HG02970 (cell line): ENCODE measurements around the gene SLC39A11.

ENCODE experiments used
- ATAC-seq: cut with Tn5 transposase; IDR thresholded peaks from one replicate; pipeline ENCODE4 v1.9.1; 2021; ENCODE audit warnings: mild to moderate bottlenecking, moderate library complexity, moderate number of reproducible peaks; ENCODE audit not compliant: unreplicated experiment, low FRiP score

SLC39A11 gene

DNA sequence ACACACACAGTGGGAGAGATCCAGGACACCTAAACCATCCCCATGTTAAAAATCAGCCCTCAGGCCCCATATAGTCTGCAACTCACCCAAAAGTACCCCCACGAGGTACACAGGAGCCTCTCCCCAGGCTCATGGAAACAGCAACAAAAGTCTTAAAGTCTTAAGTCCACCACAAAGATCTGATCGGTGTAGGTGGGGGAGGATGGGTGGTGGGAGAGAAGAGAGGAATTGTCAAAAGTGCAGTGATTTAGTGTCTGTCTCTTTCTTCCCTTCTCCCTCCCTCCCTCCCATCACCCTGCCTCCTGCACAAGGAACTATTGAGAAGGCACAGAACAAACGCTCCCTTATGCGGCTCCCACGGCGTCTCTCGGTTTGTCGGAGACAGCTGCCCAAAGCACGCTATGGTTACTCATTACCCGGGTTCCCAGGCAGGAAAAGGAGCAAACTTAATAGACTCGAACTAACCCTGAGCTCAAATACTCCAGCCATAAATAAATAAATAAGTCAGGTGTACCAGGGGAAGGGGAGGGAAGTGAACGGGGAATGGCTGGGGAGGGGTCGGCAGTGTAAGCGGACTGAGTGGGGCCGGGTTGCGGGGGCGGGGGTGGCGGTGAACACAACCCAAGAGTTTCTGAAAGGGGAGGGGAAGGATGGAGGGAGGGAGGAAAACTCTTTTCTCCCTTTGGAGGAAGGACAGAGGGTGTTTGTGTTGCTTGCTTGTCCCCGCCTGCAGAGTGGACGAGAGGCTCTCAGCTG, 477.4 kb downstream of the SLC39A11 start:
- ATAC-seq = no peak

DNA sequence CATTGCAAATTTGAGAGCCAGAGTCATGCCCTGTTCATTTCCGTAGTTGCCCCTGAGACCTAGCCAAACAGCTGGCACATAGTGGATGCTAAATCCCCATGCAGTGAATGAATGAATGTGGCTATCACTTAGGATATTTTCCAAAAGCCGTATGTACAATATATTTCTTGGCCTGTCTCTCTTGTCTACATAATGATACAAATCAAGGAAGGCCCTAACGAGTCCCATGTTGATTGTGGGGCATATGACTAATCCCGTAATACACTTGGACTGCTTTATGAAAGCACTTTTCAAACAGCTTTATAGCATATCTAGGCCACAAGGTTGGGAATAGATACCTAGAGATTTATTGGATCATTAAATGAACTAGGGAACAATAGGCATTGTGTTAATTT, 478.0 kb downstream of the SLC39A11 start:
- ATAC-seq = no peak

- ATAC-seq = no peak
Observed at GRCh38 chr17:72613806-72614292, 478.6 kb downstream of the SLC39A11 start.

DNA sequence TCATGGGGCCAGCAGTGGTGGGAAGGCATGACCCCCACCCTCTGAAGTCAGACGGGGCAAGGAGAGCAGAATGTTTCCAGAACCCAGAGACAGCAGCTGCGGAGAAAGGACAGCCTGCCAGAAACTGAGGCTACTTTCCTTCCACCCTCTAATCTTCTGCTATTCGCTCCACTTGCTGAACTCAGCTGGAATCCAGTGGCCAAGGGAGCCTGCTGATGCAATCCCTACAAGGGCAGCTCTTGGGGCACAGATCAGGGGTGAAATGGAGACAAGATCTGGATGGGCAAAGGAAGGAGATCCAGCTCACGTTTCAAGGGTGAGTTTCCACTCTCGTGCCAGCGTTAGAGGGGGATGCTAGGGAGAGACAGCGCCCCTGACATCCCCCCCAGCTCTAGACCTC, 479.1 kb downstream of the SLC39A11 start:
- no peak for ATAC-seq

DNA sequence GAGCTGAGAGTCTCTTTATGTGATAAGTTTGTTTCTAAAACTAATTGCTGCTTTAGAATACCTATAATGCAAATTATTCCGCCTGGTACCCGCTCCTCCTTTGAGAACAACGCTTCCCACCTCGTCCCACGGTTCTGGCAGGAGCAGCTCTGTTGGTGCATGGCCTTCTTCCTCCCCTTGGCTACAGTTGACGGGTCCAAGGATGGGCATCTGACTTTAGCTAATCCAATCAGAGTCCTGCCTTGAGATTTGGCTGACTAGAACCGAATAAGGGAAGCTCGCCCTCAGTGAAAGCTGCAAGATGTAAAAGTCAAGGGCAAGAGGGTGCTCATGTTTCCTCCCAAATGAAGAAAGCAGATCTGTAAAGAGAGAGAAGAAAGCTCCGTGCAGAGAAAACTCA, 481.3 kb downstream of the SLC39A11 start:
- ATAC-seq = no peak

GRCh38 chr17:72609501-72609900, 483.0 kb downstream of the SLC39A11 start:
- ATAC-seq = no peak

DNA sequence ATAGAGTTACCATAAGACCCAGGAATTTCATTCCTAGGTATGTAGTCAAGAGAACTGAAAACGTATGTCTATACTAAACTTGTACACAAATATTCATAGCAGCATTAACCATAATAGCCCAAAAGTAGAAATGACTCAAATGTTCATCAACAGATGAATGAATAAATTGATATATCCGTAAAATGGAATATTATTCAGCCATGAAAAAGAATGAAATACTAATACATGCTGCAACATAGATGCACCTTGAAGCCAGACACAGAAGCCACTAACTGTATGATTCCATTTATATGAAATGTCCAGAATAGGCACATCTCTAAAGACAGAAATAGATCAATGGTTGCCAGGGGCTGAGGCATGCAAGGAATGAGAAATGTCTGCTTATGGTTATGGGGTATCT, 484.1 kb downstream of the SLC39A11 start:
- ATAC-seq = no peak

DNA sequence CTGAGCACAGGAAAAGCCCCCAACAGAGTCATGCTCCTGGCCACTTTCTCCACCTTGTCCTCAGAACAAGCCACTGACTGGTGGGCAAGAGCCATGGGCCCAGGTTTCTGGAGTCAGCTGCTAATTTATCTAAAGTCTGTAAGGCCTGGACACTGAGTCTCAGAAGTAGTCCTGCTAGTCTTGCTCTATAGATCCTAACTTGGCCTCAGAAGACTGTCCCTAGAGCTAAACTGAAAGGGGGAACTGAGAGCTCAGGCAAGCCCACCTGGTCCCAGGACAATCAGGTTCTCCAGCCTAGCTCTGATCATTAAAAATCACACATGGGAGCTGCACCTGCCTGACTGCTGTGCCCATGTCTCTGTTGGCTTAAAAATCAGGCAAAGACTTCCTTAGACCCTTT, 485.8 kb downstream of the SLC39A11 start:
- no peak for ATAC-seq

- no peak for ATAC-seq
Observed at GRCh38 chr17:72605543-72605942, 486.9 kb downstream of the SLC39A11 start.

GRCh38 chr17:72604518-72604917, 488.0 kb downstream of the SLC39A11 start:
- no peak for ATAC-seq

DNA sequence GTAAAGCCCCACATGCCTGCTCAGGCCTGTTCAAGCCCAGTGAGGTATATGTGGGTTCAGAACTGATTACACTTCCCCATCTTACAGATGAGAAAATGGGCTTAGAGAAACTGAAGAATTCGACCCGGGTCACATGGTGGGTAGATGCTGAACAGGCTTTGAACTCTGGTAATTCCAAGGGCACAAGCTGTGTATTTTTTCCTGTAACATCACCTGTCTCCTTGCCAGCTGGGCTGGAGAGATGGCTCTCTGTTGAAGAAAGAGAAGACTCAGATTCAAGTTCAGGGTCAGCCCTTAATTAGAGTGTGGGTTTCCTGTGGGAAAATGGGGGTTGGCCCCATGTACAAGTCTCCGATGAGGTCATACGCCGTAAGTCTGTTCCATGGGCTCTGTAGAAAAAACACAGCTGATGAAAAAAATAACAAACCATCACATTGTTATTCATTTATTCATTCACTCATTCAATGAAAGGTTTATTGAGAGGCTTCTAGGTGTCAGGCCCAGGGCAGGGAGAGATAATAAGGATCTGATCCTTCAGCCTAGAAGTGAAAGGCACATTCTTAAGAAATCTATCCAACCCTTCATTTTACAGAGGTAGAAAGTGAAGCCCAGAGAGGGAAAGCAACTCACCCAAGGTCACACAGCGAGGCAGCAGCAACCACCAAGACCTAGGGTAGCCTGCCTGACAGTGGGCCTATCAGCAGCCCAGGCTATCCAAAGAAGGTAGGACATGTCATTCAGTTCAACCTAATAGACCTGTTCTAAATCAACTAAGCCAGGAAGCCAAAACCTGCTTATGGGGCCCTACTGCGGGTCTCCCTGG, 488.9 kb downstream of the SLC39A11 start:
- no peak for ATAC-seq

DNA sequence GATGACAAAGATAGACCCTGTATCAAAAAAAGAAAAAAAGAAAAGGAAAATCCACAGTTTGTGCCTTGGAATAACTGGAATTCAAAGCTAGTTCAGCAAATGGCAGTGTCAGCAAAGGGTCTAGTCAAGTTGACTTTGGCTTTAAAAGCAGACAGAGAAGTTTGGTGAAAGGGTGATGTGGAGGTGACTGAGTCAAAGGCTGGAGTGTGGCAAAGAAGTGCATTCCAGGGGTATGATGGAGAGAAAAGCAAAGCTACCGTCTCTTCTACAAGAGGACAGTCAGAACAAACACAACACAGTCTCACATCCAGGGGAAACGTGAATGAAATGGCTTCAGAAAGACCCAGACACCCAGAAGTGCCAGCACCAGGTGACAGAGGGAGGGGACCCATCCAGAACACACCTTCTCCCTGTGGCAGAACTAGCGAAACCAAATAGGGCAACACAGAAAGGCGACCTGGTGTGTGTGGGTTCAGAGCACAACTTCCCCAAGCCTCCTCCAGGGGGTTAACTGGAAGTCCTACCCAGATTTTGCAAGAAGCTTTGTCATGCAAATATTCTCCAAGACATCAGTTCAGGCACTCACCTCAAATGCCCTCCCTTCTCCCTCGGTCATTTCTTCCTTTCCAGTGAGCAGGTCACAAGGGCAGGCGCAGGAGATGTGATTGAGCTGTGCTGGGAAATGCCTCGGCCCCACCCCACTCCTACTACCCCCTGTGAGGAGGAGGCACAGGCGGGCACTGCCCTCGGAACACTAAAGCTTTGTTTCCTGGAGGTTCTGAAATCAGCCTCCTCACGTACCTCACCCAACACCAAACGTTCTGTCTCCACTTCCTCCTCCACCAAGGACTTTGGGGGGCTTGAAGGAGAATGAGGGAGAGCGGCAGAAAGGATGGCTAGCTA, 489.7 kb downstream of the SLC39A11 start:
- no peak for ATAC-seq

DNA sequence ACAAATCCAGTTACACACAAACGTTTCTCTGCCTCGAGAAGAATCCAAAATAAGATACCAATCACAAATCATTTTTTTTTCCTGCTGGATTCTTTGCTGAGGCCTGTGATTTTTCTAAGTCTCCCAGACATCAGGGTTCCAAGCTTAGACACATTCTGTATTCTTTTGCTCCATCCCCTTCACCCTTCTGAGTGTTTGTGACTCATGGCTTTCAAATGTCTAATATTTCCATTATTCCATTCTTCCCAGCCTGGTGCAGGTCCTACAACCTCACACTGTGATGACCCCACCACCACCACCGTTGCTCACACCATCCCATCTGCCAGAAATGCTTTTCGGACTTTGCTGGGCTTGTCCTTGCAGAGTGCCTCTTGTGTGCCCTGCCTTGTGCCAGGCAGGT, 491.6 kb downstream of the SLC39A11 start:
- ATAC-seq = no peak

DNA sequence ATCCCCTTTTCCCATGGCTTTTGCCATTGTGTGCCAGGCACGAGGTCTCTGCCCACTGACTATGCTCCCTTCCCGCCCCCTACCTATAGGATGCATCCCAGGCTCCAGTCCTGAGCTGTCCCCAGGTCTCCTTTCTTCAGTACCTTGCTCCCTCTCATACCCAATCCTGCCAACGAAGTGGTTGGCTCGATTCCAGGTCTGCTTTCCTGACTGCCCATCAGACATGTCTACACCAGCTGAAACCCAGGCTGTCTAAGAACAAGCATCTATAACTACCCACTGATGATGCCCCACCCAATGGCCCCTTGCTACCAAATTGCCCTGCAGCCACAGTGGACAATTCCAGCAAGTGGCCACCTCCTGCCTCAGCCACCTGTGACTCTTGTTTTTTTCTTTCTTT, 492.6 kb downstream of the SLC39A11 start:
- no peak for ATAC-seq

DNA sequence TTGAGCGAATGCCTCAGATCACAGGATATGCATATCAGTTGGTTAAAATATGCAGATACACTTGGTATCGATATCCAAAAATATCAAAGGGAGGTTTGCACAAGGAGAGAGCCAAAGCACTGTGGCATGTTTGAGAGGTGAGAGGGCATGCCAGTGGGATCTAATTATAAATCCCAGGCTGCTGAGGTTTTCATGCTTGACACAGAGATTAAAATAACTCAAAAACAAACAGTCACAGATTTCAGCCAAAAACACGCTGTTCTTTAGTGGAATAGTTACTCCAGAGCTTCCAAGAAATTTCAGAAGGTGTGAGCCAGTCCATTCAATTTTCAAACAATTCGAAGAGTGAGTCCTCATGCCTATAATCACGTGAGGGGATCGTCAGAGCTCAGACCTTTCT, 493.8 kb downstream of the SLC39A11 start:
- ATAC-seq = no peak

DNA sequence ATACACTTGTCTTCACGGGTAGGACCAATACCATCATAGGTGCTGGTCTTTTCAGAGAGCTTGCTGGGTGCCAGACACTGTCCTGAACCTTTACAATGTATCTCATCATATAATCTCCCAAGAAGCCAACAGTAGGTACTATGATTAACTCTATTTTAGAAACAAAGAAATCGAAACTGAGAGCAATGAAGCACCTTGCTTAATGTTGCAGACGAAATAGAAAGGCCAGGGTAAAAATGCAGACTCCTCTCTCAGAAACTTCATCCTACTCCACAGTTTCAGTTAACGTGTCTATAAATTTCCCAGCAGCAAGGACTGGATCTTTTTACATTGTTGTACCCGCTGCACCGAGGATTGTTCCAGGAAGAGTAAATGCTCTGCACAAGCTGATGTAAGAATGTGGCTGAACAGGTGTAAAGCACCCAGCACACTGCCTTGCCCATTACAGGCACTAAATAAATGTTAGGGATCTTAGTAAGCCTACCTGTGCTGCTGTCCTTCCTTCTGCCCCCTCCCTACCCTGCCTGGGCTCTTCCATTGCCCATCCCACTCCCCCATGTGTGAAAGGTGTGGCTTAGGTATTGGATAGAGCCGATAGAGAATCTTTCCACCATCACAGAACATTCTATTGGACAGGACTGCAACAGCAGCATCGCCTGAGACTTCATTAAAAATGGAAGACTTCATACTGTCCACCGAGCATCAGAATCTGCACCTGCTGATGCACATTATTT, 495.0 kb downstream of the SLC39A11 start:
- no peak for ATAC-seq
